Measurements from ENCODE around the gene SUN2. TPM values are rescaled to one million over a fixed set of nuclear protein-coding genes. Genes with fewer than 3 reads are reported as not detected.

SUN2 gene
- total RNA-seq, 2 experiments from 2014 or later, result 582 to 702 TPM

DNA sequence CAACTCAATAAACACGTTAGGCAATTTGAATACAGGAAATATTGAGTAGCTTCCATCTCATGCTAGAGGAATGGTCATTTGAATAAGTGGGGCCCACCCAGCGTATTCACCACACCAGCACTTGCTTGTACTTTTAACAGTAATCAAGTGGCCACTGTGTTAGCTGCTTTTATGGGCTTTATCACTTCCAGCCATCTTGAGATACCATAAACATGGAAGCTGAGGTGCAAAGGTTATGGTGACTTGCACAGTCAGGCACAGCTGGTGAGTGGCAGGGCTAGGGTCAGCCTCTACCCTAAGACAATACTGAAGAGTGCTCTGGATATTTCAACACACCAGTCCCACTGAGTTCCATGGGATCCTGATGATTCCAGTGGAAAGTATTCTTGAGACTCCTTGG is 61.7 kb downstream of the SUN2 start:
- Mint-ChIP-seq H3K4me1 (peaks cover 50% of the 10 kb centered on the region), H3K27ac (no peak overlapping the region), H3K27me3 (no peaks in the 10 kb centered on the region), H3K4me3 (no peak overlapping the region), H3K36me3 (ENCODE audit: low read depth) (peaks cover 55% of the 10 kb centered on the region), H3K9me3 (no peaks in the 10 kb centered on the region)
- POLR2A ChIA-PET, result no interaction called here
- no peak for DNase-seq
- CTCF ChIA-PET, result interaction anchor here (0.6 kb wide), 2 partner anchors 9 to 476 kb away, joined by 3 read pairs; no protein-coding TSS in a partner anchor

DNA sequence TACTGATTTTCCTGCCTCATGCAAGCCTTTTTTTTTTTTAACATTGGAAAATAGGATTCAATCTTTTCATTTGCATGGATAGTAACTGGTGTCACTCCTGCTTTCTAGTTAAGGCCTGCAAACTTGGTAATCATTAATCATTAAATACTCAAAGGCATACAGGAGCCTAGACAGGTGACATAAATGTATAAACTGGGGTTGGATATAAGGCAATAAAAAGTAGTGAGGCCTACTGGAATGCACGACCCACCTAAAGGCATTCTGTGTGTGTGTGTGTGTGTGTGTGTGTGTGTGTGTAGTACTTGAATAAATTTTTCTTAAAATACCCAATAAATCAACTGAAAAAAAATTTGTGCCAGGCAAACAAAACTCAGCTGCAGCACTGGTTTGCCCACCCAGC is 66.1 kb downstream of the SUN2 start:
- H3K36me3 Mint-ChIP-seq (ENCODE audit: low read depth), result peaks cover 48% of the 10 kb centered on the region

DNA sequence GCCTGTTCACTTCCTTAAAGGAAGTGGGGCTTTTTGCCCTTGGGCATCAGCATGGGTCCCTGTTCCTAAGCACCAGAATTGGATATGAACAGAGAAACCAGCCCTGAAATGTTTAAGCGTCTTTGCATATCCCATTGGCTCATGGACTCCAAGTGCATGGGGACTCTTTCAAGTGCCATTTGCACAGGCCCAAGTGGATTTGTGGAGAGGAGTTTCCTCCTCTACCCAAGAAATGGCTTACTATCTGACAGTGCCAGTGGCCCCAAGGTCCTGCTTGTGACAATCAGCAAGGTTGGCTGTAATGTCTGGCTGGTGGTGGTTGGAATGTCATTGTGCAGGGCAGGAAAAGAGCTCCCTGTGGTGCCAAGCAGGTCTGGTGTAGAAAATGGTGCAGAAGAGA is 70.0 kb downstream of the SUN2 start:
- POLR2A ChIA-PET, result no interaction called here

More for the DNA sequence above, 66.1 kb downstream of the SUN2 start:
- no peaks in the 10 kb centered on the region for H3K27me3 Mint-ChIP-seq
- ChIA-PET POLR2A (no interaction called here), CTCF (interaction anchor here (2.1 kb wide), 1 partner anchor 9 kb away, joined by 5 read pairs; no protein-coding TSS in a partner anchor)
- no peaks in the 10 kb centered on the region for H3K9me3 Mint-ChIP-seq
- H3K27ac Mint-ChIP-seq, result no peak overlapping the region
- H3K4me1 Mint-ChIP-seq, result peaks cover 16% of the 10 kb centered on the region
- no peak for DNase-seq
- no peak overlapping the region for H3K4me3 Mint-ChIP-seq

DNA sequence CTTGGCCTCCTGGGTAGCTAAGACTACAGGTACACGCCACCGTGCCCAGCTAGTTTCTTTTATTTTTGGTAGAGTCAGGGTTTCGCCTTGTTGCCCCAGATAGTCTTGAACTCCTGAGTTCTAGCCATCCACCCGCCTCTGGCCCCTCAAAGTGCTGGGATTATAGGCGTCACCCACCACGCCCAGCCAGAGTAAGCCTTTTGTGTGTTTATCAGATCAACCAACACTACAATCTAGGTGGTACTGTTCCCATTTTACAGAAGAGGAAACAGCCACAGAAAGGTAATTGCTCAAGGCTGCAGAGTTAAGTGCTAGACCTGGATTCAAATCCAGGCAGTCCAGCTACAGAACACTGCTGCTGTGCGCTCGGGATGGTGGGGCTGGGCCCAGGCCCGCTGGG is 70.9 kb downstream of the SUN2 start:
- DNase-seq, result no peak
- ChIA-PET POLR2A (no interaction called here), CTCF (no interaction called here)
- no peaks in the 10 kb centered on the region for H3K27me3 Mint-ChIP-seq
- H3K36me3 Mint-ChIP-seq (ENCODE audit: low read depth), result peaks cover 35% of the 10 kb centered on the region
- H3K4me1 Mint-ChIP-seq, result peaks cover 24% of the 10 kb centered on the region
- H3K27ac Mint-ChIP-seq, result no peak overlapping the region
- no peak overlapping the region for H3K4me3 Mint-ChIP-seq
- H3K9me3 Mint-ChIP-seq, result no peaks in the 10 kb centered on the region

More for the DNA sequence above, 70.0 kb downstream of the SUN2 start:
- Mint-ChIP-seq H3K9me3 (no peaks in the 10 kb centered on the region), H3K4me1 (peaks cover 22% of the 10 kb centered on the region), H3K36me3 (ENCODE audit: low read depth) (peaks cover 37% of the 10 kb centered on the region), H3K27me3 (no peaks in the 10 kb centered on the region), H3K4me3 (no peak overlapping the region), H3K27ac (no peak overlapping the region)
- no peak for DNase-seq
- CTCF ChIA-PET, result no interaction called here

Other genes starting within 250 kb of the SUN2 start
- gene DDX17, start 249.7 kb downstream of the SUN2 start, total RNA-seq, result 100 to 1,000 TPM; 468 to 521 TPM
- 10 to 100 TPM; 12.3 to 12.5 TPM for gene DMC1, start 185.8 kb downstream of the SUN2 start, total RNA-seq
- gene FAM227A, start 99.6 kb downstream of the SUN2 start, total RNA-seq, result under 1 TPM in 1 of 2 experiments, not detected in 1; 0.02 TPM
- gene CBY1, start 99.4 kb downstream of the SUN2 start, total RNA-seq, result 10 to 100 TPM; 10.2 to 11.0 TPM
- 10 to 100 TPM; 83.0 to 88.9 TPM for gene TOMM22, start 74.0 kb downstream of the SUN2 start, total RNA-seq
- 10 to 100 TPM; 56.4 to 61.8 TPM for gene JOSD1, start 55.1 kb downstream of the SUN2 start, total RNA-seq
- 10 to 100 TPM; 68.5 to 77.1 TPM for gene GTPBP1, start 50.1 kb downstream of the SUN2 start, total RNA-seq
- 10 to 100 TPM in 1 of 2 experiments, 1 to 10 TPM in 1; 7.9 to 10.2 TPM for gene DNAL4, start 38.1 kb upstream of the SUN2 start, total RNA-seq
- 1 to 10 TPM; 1.1 to 1.2 TPM for gene NPTXR, start 88.0 kb upstream of the SUN2 start, total RNA-seq
- gene CBX6, start 116.2 kb upstream of the SUN2 start, total RNA-seq, result 10 to 100 TPM; 56.0 to 60.5 TPM
- gene APOBEC3A, start 201.6 kb upstream of the SUN2 start, total RNA-seq, result not detected
- 1 to 10 TPM; 8.7 to 8.8 TPM for gene APOBEC3B, start 226.3 kb upstream of the SUN2 start, total RNA-seq